D721Med (cell line): ENCODE data around the gene IL24.

Source experiments
- DNase-seq: peaks from one replicate; pipeline ENCODE4 v3.0.0; 2011; ENCODE audit warnings: low spot score; ENCODE audit not compliant: insufficient read length
- FAIRE-seq: peaks from 2 replicates; lab custom pipeline; 2011; peaks lifted over from hg19 to GRCh38; lab: Jason Lieb, UNC
- TF ChIP-seq, protein P1 (sequence below): IDR thresholded peaks from 2 replicates; pipeline ENCODE4 v1.5.1; 2012; ENCODE audit warnings: mild to moderate bottlenecking, control low read depth; ENCODE audit not compliant: insufficient read depth; ENCODE audit errors: missing control alignments

The IL24 gene

GRCh38 chr1:206880314-206880713 lies 16.9 kb upstream of the IL24 start:
- FAIRE-seq, result no peak
- DNase-seq, result no peak
- TF ChIP-seq, protein P1, sequence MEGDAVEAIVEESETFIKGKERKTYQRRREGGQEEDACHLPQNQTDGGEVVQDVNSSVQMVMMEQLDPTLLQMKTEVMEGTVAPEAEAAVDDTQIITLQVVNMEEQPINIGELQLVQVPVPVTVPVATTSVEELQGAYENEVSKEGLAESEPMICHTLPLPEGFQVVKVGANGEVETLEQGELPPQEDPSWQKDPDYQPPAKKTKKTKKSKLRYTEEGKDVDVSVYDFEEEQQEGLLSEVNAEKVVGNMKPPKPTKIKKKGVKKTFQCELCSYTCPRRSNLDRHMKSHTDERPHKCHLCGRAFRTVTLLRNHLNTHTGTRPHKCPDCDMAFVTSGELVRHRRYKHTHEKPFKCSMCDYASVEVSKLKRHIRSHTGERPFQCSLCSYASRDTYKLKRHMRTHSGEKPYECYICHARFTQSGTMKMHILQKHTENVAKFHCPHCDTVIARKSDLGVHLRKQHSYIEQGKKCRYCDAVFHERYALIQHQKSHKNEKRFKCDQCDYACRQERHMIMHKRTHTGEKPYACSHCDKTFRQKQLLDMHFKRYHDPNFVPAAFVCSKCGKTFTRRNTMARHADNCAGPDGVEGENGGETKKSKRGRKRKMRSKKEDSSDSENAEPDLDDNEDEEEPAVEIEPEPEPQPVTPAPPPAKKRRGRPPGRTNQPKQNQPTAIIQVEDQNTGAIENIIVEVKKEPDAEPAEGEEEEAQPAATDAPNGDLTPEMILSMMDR, result no peak

- TF ChIP-seq, protein P1, result no peak
- FAIRE-seq (no peak), DNase-seq (no peak)
Measured at GRCh38 chr1:206882555-206882954, 14.7 kb upstream of the IL24 start.

DNA sequence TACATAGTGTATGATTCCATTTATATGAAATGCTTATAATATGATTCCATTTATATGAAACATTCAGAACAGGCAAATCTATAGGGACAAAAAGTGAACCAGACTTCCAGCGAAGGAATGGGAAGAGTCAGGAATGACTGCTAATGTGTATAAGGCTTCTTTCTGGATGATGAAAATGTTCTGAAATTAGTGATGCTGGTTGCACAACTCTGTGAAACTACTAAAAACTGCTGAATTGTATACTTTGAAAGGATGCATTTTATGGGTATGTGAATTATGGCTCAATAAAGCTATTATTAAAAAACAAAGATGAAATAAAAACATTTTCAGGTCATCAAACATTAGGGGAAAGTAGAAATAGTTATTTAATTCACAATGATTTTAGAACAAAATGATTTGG lies 14.1 kb upstream of the IL24 start:
- TF ChIP-seq, protein P1, result no peak
- DNase-seq (no peak), FAIRE-seq (no peak)

GRCh38 chr1:206883876-206884275 lies 13.4 kb upstream of the IL24 start:
- DNase-seq (no peak), FAIRE-seq (no peak)
- TF ChIP-seq, protein P1, result no peak

DNA sequence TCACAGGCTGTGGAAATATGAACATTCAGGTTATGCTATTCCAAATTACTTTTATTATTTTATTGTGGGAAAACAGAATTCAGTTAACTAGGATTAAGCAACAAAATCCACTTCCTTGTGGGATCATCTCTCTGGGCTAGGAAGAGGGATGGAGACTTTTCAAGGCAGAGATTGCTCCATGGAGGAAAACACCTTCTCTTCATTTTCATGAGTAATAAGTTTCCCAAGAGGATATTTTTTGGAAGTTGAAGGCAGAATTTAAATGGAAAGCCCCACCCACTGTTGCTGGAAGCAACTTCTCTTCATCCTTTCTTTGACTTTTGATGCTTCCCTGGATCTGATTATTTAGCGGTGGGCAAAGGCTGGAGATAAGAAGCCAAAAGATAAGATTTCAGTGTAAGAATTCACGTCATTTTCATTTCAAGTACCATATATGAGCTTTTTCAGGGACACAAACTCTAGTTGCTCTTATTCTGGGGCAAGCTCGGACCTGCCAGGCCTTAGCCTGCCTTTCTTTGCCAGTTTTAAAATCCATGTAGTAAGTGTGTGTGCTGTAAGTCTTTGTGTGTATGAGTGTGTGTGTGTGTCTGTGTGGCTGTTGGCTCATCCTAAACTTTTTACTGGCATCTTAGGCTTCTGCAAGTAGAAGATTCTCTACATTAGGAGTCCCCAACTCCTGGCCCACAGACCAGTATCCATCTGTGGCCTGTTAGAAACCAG lies 11.7 kb upstream of the IL24 start:
- FAIRE-seq (no peak), DNase-seq (no peak)
- TF ChIP-seq, protein P1, result no peak

GRCh38 chr1:206886831-206887230 lies 10.4 kb upstream of the IL24 start:
- no peak for DNase-seq
- TF ChIP-seq, protein P1, result no peak
- FAIRE-seq, result no peak

DNA sequence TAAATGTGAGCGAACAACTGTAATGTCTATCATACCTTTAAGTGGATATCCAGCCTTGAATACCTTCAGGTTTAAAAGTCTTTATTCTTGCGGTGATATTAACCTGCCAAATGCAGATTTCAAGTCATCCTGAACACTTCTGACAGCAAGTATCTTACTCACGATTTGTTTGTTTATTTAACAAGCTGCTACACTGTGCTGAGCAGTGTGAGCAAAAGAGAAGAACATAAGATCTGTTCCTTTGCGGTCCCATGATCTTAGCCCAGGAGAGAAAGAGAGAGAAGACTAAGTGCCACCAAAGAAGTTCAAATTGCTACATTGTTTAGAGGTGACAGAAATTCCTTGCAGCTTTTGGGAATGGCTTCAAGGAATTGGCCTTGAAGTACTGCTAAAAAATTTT lies 9.5 kb upstream of the IL24 start:
- TF ChIP-seq, protein P1, result no peak
- no peak for DNase-seq
- FAIRE-seq, result no peak
